H9 (cell line): Measurements from ENCODE around the gene ACVR1B. TPM values are rescaled to one million over a fixed set of nuclear protein-coding genes. Genes with fewer than 3 reads are reported as not detected.

Experiments used
- DNase-seq: peaks from one replicate; pipeline ENCODE4 v3.0.0-alpha.2; 2017
- H2AFZ ChIP-seq: one replicate; pipeline ENCODE4 v1.6.1; 2013; ENCODE audit warnings: mild to moderate bottlenecking, low read length, control low read depth, moderate library complexity
- H2AK5ac ChIP-seq: 2 replicates; pipeline ENCODE4 v1.6.1; 2013; ENCODE audit warnings: low read length, control low read depth, mixed read lengths; ENCODE audit not compliant: insufficient read length
- H2BK120ac ChIP-seq: one replicate; pipeline ENCODE4 v1.6.1; 2013; ENCODE audit warnings: low read depth, mild to moderate bottlenecking, low read length, control low read depth, inconsistent platforms; ENCODE audit not compliant: poor library complexity, severe bottlenecking
- H2BK12ac ChIP-seq: 2 replicates; pipeline ENCODE4 v1.6.1; 2013; ENCODE audit warnings: low read length, control low read depth, mixed read lengths, low read depth; ENCODE audit not compliant: insufficient read length
- H2BK15ac ChIP-seq: 2 replicates; pipeline ENCODE4 v1.6.1; 2013; ENCODE audit warnings: low read depth, low read length, control low read depth
- H2BK20ac ChIP-seq: one replicate; pipeline ENCODE4 v1.6.1; 2013; ENCODE audit warnings: low read depth, mild to moderate bottlenecking, low read length, control low read depth, inconsistent platforms; ENCODE audit not compliant: poor library complexity, severe bottlenecking
- H2BK5ac ChIP-seq: 2 replicates; pipeline ENCODE4 v1.6.1; 2013; ENCODE audit warnings: low read length, control low read depth, mixed read lengths; ENCODE audit not compliant: insufficient read length
- H3K14ac ChIP-seq: 2 replicates; pipeline ENCODE4 v1.6.1; 2013; ENCODE audit warnings: low read length, control low read depth; ENCODE audit not compliant: insufficient read depth
- H3K18ac ChIP-seq: 2 replicates; pipeline ENCODE4 v1.6.1; 2013; ENCODE audit warnings: low read depth, mild to moderate bottlenecking, mixed read lengths, low read length, control low read depth; ENCODE audit not compliant: insufficient read length
- H3K23ac ChIP-seq: 2 replicates; pipeline ENCODE4 v1.6.1; 2013; ENCODE audit warnings: low read length, control low read depth, mixed read lengths, low read depth; ENCODE audit not compliant: insufficient read length
- H3K23me2 ChIP-seq: 2 replicates; pipeline ENCODE4 v1.6.1; 2013; ENCODE audit warnings: low read depth, mild to moderate bottlenecking, mixed read lengths, low read length, control low read depth; ENCODE audit not compliant: insufficient read length, poor library complexity, severe bottlenecking
- H3K27ac ChIP-seq: 2 replicates; pipeline ENCODE4 v1.5.1; 2013; ENCODE audit warnings: low read length, control low read depth, mixed read lengths, low read depth; ENCODE audit not compliant: insufficient read length
- H3K27me3 ChIP-seq: 2 replicates; pipeline ENCODE4 v1.6.1; 2013; ENCODE audit warnings: low read length, control low read depth, inconsistent platforms; ENCODE audit not compliant: insufficient read depth
- H3K4ac ChIP-seq: 2 replicates; pipeline ENCODE4 v1.6.1; 2013; ENCODE audit warnings: low read depth, mild to moderate bottlenecking, control low read depth, inconsistent platforms, low read length, moderate library complexity
- H3K4me1 ChIP-seq: 2 replicates; pipeline ENCODE4 v1.6.1; 2013; ENCODE audit warnings: low read length, control low read depth, inconsistent platforms; ENCODE audit not compliant: insufficient read depth
- H3K4me2 ChIP-seq: 2 replicates; pipeline ENCODE4 v1.6.1; 2013; ENCODE audit warnings: low read length, control low read depth, mixed read lengths; ENCODE audit not compliant: insufficient read length, insufficient read depth
- H3K56ac ChIP-seq: 2 replicates; pipeline ENCODE4 v1.6.1; 2013; ENCODE audit warnings: low read depth, mild to moderate bottlenecking, mixed read lengths, low read length, control low read depth; ENCODE audit not compliant: insufficient read length
- H3K79me1 ChIP-seq: 2 replicates; pipeline ENCODE4 v1.6.1; 2013; ENCODE audit warnings: low read depth, mild to moderate bottlenecking, moderate library complexity, low read length, control low read depth, inconsistent platforms; ENCODE audit not compliant: insufficient read depth, poor library complexity, severe bottlenecking
- H3K79me2 ChIP-seq: 2 replicates; pipeline ENCODE4 v1.6.1; 2013; ENCODE audit warnings: low read length, control low read depth, inconsistent platforms; ENCODE audit not compliant: insufficient read depth
- H3K9ac ChIP-seq: 2 replicates; pipeline ENCODE4 v1.6.1; 2013; ENCODE audit warnings: low read length, control low read depth, mixed read lengths; ENCODE audit not compliant: insufficient read length; ENCODE audit errors: extremely low read depth
- H3K9me3 ChIP-seq: one replicate; pipeline ENCODE4 v1.6.1; 2013; ENCODE audit warnings: low read depth, low read length, inconsistent platforms; ENCODE audit not compliant: control insufficient read depth
- H3T11ph ChIP-seq: one replicate; pipeline ENCODE4 v1.6.1; 2013; ENCODE audit warnings: mild to moderate bottlenecking, low read length, control low read depth, inconsistent platforms
- H4K20me1 ChIP-seq: one replicate; pipeline ENCODE4 v1.6.1; 2013; ENCODE audit not compliant: control insufficient read depth, insufficient read length, insufficient read depth
- H4K5ac ChIP-seq: 2 replicates; pipeline ENCODE4 v1.6.1; 2013; ENCODE audit warnings: low read depth, mild to moderate bottlenecking, mixed read lengths, low read length, control low read depth; ENCODE audit not compliant: insufficient read length
- H4K8ac ChIP-seq: replicated peaks from 2 replicates; pipeline ENCODE4 v1.6.1; 2013; ENCODE audit warnings: low read length, control low read depth, mixed read lengths, low read depth; ENCODE audit not compliant: insufficient read length
- H4K91ac ChIP-seq: 2 replicates; pipeline ENCODE4 v1.6.1; 2013; ENCODE audit warnings: low read depth, mild to moderate bottlenecking, moderate library complexity, mixed read lengths, low read length, control low read depth; ENCODE audit not compliant: insufficient read length
- H3K27ac Mint-ChIP-seq, 3 experiments: 2 replicates in 2 of 3; 3 replicates in 1 of 3; pipeline ENCODE4 v1.8.0; 2020 to 2021; ENCODE audit warnings: mixed read lengths in 3 of 3, mild to moderate bottlenecking in 1 of 3, moderate library complexity in 1 of 3
- H3K27me3 Mint-ChIP-seq: 2 replicates; pipeline ENCODE4 v1.8.0; 2021; ENCODE audit warnings: low read depth, mild to moderate bottlenecking, moderate library complexity, mixed read lengths
- H3K36me3 Mint-ChIP-seq, 3 experiments: 2 replicates in 2 of 3; 3 replicates in 1 of 3; pipeline ENCODE4 v1.8.0; 2020 to 2021; ENCODE audit warnings: low read depth in 3 of 3, mixed read lengths in 3 of 3; ENCODE audit not compliant: insufficient read depth in 1 of 3
- H3K4me1 Mint-ChIP-seq, 2 experiments: 2 replicates each; pipeline ENCODE4 v1.8.0; 2020; ENCODE audit warnings: mixed read lengths in 2 of 2
- H3K4me3 Mint-ChIP-seq, 2 experiments: 2 replicates in 1 of 2; 3 replicates in 1 of 2; pipeline ENCODE4 v1.8.0; 2020 to 2021; ENCODE audit warnings: mild to moderate bottlenecking in 2 of 2, mixed read lengths in 2 of 2, moderate library complexity in 1 of 2
- H3K9me3 Mint-ChIP-seq, 2 experiments: 2 replicates in 1 of 2; 3 replicates in 1 of 2; pipeline ENCODE4 v1.8.0; 2020; ENCODE audit warnings: mild to moderate bottlenecking in 2 of 2, mixed read lengths in 2 of 2, moderate library complexity in 1 of 2
- CTCF ChIP-seq: fragments of 200-600 bp; sonication (generic); conservative IDR thresholded peaks from 3 replicates; pipeline ENCODE4 v1.8.0; 2021; ENCODE audit warnings: antibody characterized with exemption, mild to moderate bottlenecking
- WGBS: extraction: QIAGEN DNeasy Blood & Tissue Kit; methylation state at CpG from one replicate; pipeline ENCODE4 v1.1.7; 2013; ENCODE audit warnings: missing lambda C conversion rate, low lambda C conversion rate, mixed read lengths; ENCODE audit not compliant: insufficient read length; ENCODE audit errors: extremely low coverage; 5-methylcytosine and 5-hydroxymethylcytosine counted together
- total RNA-seq: library from RNA; stranded (reverse); gene quantifications from 2 replicates; pipeline ENCODE4 v1.2.1, GENCODE V29; 2021

The ACVR1B gene
- total RNA-seq, 1 experiment from 2014 or later, result 16.3 TPM

DNA sequence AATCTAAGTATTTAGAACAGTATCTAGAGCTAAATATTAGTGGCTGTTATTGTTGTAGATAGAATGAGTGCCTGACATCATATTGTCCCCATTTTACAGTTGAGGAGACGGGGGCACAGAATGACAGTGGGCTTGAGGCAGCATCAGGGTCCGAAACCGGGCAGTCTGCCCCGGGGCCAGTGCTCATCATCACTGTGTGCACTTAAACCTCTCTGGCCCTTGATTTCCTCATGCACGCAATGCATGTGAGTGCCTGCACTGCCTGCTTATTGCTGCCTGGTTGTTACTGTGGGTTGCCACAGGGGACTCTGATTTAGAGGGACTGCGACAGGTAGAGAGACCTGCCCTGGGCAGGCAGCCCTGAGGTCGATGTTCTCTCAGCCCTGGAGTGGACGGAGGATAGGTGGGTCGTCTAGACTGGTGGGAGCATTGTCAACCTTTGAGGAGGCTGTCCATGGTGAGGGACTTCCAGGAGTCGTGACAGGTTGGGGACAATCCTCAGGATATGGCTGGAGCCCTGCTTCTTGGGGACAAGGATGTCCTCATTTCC is 34.4 kb upstream of the ACVR1B start:
- no peak overlapping the region for H3K23ac ChIP-seq
- H2AK5ac ChIP-seq, result no peak overlapping the region
- H2BK12ac ChIP-seq, result no peak overlapping the region
- H2BK120ac ChIP-seq, result no peak overlapping the region
- no peaks in the 10 kb centered on the region for H3K79me1 ChIP-seq
- no peaks in the 10 kb centered on the region for H3K23me2 ChIP-seq
- no peaks in the 10 kb centered on the region for H3K36me3 Mint-ChIP-seq
- H3K9me3 ChIP-seq, result no peaks in the 10 kb centered on the region
- no peak overlapping the region for H3K18ac ChIP-seq
- no peaks in the 10 kb centered on the region for H3K27me3 ChIP-seq
- H2BK15ac ChIP-seq, result no peak overlapping the region
- no peak overlapping the region for H2BK20ac ChIP-seq
- no peak overlapping the region for H3K9ac ChIP-seq
- H3T11ph ChIP-seq, result no peak overlapping the region
- no peak overlapping the region for H4K91ac ChIP-seq
- H2AFZ ChIP-seq, result no peak overlapping the region
- no peak overlapping the region for H3K14ac ChIP-seq
- no peaks in the 10 kb centered on the region for H3K9me3 Mint-ChIP-seq
- no peak overlapping the region for H3K56ac ChIP-seq
- no peaks in the 10 kb centered on the region for H3K79me2 ChIP-seq
- no peaks in the 10 kb centered on the region; the same call in 1 of the 2 replicates for H3K4me1 ChIP-seq
- no peak overlapping the region for H3K4me3 Mint-ChIP-seq
- H3K27ac Mint-ChIP-seq, result peak overlapping the region in 1 of 3 experiments; percentile 49; a peak in 1 of 7 replicates
- no CpG with 5 or more reads among the region's 10 CpGs for WGBS
- peaks cover 14% of the 10 kb centered on the region for H3K27me3 Mint-ChIP-seq
- no peak for TF ChIP-seq CTCF
- DNase-seq, result no peak
- H4K5ac ChIP-seq, result no peak overlapping the region
- H3K27ac ChIP-seq, result no peak overlapping the region
- no peak overlapping the region for H2BK5ac ChIP-seq
- H4K20me1 ChIP-seq, result no peaks in the 10 kb centered on the region
- no peak overlapping the region for H3K4ac ChIP-seq
- H4K8ac ChIP-seq, result no peak overlapping the region
- no peak overlapping the region for H3K4me2 ChIP-seq
- peaks cover 20 to 34% of the 10 kb centered on the region in 2 experiments for H3K4me1 Mint-ChIP-seq
